NCI-H2227 treated with DMSO at 0.1 percent for 48 hours (cell line): ENCODE results near the gene ZNF268.
"Not testable (repeated sequence)": the region's sequence is repeated elsewhere in the genome, so short reads cannot be mapped to it uniquely, and the experiment has no call there.

Experiments used
- DNase-seq: peaks from one replicate; lab custom pipeline; 2025; lab: John Stamatoyannopoulos, UW

Gene ZNF268

DNA sequence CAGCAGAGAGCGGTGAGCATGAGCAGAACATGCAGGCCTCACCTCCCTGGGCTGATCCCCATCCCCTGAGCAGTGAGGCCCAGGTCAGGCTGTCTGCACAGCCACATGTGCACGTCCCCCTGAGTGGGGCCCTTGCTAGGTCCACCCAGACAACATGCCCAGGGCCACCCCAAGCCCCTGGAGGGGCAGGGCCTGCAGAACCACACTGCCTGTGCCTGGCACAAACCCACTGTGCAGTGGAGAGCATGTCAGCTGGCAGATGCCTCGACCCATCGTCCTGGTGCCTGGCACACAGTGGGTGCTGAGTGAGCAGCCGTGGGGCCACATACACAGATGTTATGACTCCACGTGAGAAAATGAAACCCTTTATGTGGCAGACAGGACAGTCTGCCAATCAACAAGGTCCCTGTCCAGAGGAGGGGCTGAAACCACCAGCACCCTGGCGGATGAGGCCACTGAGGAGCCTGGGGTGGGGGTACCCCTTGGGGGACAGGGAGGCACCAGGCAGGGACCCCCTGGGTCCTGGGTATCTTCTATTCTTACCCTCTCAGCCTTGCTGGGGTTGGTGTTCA is 46.1 kb downstream of the ZNF268 start:
- DNase-seq = no peak

DNA sequence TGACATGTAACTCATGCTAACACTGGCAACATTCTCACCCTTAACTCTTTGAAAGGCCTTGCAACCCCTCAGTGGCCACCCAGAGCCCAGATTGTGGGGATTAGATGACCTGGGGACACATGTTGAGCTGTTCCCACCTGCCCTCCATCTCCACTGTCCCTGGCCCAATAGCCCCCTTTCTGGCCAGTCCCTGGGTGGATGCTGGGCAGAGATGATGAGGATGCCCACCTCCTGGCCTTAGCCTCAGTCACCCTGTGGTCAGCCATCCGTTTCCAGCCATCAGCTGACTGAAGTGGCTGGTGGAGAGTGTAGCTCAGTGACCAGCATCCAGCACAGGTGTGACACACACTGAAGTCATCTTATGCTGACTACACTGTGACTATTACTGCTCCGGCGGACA is 49.7 kb downstream of the ZNF268 start:
- no peak for DNase-seq

DNA sequence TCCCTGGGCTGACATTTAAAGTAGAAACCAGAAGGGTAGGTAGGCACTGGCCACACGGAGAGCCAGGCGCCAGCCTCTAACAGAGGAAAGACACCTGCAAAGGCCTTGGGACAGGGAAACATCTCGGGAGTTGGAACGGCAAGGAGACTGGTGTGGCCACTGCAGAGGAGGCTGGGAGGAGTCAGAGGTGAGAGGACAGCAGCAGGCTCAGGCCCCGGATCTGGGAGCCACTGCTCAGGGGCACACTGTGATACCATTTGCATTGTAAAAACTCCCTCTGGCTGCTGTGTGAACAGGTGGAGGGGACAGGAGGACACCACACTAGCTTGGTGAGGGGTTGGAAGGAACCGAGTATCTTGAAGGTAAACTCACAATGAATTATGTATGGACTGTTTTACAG is 51.7 kb downstream of the ZNF268 start:
- DNase-seq = no peak

DNA sequence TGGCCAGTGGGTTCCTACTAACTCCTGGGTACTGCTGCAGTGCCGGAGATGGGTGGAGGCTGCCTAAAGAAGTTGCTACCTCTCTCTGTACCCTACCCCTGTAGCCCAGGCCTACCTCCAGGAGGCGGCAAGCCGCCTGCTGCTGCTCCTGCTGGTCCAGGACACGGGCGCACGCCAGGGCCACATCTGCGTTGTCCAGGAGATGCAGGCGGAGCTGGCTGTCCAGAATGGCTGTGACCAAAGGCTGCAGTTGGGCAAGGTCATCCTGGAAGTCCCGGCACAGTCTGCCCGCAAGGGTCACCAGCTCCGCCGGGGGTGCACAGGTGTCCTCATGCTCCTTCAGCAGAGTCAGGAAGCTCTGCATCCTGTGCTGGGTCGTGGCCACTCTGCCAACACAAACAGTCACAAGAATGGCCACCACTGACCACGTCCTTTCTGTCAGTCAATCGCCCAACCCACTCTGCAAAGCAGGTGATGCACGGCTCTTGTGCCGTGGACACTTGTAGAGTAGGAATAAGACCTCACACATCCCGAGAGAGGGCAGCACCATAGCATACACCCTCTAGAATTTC is 52.8 kb downstream of the ZNF268 start:
- no peak for DNase-seq

DNA sequence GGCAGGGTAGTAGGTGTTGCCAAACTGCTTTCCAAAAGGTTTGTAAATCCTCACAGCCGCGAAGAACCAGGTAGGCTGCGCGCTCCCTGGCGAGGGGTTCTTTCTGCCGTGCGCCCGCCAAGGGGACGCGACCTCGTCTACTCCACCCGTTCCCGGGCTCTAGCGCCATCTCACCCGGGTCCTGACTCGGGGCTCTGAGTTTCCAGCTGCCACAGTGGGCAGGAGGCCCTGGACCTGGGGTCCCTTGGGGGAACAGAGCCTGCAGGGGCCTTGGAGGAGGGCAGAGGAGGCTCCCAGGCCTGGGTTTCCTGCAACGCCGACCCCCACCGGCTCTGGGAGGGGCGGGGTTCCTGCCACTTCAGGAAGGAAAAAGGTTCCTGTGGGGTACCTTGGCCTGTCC is 53.7 kb downstream of the ZNF268 start:
- DNase-seq = no peak

DNA sequence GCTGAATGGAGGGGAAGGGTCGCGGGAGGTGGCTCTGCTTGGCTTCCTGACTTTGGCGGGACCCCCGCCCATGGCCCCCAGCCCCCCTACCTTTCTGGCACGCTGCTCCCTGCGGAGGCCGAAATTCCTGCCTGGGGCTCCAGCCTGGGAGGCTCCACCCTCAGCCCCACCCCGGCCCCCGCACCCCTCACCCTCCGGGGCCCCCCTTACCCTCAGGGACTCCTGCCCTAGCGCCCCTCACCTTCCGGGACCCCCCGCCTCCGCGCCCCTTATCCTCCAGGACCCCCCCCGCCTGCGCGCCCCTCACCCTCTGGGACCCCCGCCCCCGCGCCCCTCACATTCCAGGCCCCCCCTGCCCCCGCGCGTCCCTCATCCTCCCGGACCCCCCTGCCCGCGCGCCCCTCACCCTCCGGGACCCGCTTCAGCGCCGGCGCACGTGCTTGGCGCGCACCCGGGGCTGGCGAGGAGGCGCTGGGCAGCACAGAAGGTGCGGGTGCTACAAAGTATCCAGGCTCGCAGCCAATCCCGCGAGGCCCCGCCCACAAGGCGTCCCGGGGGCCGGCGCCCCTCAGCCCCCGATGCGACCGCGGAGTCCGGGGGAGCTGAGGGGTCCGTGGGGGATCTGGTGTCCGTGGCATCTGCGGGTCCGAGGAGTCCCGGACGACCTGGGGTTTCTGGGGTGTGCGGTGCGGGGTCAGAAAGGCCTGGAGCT is 54.3 kb downstream of the ZNF268 start, which contains the start of gene ANHX:
Gene ANHX (minus strand): TSS at position 477 of the 712 bp plus-strand sequence. CDS start 1,521 bp downstream, outside the sequence.
- DNase-seq = no peak

DNA sequence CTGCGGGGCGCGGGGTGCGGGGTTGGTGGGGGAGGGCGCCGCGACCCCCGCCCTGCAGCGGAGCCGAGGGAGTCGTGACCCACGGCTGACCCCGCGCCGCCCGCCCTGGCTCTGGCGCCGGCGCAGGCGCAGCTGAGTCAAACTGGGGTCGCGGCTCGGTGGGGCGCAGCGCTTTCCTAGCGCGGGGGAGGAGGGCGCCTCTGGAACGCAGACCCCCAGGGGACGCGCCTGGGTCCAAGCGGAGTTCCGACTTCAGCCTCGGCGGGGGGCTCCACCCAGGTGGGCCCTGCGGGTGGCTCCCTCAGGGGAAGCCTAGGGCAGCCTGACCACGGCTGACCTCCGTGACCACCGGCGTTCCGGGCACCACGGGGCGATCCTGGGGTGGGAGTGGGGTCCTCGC is 54.8 kb downstream of the ZNF268 start:
- DNase-seq = no peak

DNA sequence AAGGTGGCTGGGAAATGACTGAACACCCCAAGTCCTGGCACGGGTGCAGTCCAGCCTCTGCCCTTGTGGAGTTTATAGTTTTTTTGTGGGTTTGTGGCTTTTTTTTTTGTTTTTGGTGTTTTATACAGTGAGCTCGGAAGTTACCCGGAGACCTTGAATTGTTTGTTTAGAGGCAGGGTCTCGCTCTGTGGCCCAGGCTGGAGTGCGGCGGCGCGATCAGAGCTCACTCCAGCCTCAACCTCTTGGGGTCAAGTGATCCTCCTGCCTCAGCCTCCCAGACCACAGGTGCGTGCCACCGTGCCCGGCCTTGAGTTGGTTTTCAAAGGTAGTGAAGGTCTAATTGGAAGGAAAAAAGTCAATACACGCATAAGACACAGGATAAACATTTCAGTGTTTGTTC is 55.3 kb downstream of the ZNF268 start:
- no peak for DNase-seq

DNA sequence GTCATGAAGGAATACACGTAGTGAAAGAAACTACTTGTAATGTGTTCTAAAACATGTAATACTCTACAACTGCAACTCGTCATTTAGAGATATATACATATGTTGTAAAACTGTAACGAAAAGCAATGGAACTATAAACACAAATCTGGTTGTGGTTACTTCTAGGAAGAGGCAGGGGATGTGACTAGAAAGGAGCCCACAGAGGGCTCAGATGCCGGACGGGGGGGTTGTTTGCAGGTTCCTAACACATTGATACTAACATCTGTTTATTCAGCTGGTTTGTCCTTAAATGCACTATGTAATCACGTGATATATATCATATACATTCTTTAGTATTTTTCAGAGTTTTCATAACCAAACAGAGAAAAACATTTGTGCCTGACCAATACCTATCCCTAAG is 70.4 kb downstream of the ZNF268 start:
- no peak for DNase-seq

DNA sequence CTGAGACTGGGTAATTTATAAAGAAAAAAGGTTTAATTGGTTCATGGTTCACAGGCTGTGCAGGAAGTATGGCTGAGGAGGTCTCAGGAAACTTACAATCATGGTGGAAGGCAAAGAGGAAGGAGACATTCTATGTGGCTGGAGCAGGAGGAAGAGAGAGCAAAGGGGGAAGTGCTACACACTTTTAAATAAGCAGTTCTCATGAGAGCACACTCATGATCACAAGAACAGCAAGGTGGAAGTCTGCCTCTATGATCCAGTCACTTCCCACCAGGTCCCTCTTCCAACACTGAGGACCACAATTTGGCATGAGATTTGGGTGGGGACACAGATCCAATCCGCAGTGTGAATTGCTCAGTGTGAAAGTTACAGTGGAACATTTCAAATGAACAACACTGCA is 74.5 kb downstream of the ZNF268 start:
- not testable (repeated sequence) for DNase-seq

DNA sequence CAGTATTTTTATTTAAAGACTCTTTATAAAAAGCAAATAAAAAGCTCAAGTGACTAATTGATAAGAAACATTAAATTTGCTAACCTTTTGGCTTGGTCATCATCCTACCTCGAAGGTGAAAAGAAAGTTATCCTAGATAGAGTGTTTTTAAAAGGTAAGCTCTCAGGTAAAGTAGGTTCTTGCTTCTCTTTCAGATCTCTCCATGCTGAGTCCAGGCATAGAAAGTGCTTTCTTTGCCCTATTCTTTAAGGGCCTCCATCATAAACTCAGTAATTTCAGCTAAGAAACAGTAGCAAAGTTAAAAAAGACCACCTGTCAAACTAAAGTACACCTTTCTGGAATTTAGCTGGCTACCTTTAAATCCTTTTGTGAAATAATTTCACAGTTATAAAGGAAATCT is 75.0 kb downstream of the ZNF268 start:
- DNase-seq = no peak

DNA sequence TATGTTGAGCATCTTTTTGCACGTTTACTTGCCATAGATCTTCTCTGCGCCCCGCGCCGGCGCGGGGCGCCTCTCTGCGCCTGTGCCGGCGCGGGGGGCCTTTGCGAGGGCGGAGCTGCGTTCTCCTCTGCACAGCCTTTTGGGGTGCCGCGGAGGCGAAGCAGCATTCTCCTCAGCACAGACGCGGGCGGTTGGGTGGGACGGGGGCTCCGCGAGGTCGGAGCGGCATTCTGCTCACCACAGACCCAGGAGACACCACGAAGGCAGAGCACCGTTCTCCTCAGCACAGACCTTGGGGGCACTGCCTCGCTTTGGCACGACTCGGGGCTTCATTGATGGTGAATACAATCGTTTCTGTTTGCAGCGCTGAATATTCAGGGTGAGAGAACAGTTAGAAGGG is 82.9 kb downstream of the ZNF268 start:
- DNase-seq = no peak
